ENCODE results near the gene SCD5.

The SCD5 gene

DNA sequence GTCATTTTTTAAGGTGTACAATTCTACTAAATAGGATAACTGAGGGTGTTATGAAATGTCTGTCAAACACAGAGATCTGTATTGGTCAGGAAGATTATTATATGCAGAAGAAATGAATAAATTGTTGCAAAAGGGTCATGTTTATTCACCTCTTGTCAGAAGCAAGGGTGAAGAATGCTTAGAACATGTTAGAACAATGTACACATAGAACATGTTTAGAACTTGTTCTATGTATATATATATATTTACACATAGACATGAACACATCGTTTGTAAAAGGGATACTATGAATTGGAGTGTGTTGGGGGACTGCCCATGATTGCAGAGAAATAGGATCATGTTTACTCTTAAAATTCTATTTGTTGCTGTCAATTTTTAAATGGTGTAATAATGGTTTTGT lies 208.8 kb downstream of the SCD5 start:
- DNase-seq (ENCODE audit: low read depth in 2 of 2): no peak

DNA sequence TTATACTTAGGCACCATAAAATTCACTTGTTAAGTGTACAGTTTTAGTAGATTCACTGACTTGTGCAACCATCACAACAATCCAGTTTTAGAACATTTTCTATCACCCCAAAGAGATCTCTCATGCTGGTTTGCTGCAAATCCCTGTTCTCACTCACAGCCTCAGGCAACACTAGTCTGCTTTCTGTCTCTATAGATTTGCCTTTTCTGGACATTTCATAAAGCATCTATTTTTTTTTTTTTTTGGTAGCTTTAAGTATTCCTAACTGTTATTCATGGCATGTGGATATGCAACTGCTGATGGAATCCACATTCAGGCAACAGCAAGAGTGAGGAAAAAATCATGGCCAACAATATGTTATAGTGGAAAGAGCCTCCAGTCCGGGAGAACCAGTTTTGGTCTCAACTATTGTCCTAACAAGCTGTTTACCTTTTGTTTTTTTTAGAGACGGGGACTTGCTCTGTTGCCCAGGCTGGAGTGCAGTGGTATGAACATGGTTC lies 209.8 kb downstream of the SCD5 start:
- DNase-seq (ENCODE audit: low read depth in 2 of 2): no peak

DNA sequence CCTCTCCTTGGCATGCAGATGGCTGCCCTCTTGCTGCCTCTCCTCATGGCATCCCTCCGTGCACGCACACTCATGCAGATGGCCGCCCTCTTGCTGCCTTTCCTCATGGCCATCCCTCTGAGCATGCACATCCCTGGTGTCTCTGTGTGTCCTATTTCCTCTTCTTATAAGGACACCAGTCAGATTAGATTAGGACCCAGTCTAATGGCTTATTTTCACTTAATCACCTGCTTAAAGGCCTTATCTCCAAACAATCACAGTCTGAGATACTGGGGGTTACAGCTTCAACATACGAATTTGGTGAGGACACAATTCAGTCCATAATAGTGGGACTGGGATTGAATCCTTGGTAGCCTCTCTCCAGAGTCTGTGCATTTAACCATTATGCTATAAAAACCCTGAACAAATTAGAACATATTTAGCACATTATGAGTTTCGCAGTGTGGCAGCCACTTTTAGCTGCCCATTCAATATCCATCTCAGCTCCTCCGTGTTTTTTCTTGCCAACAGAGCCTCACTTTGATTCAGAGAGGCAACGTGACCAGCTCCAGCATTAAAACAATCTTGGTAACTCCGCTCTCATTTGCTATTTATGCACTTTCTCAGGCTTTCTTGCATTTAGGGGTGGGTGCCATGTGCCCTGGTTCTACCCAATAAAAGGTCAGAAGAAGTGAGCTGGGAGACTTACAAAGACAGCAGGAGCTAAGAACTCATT lies 210.6 kb downstream of the SCD5 start:
- DNase-seq (ENCODE audit: low read depth in 2 of 2): no peak

DNA sequence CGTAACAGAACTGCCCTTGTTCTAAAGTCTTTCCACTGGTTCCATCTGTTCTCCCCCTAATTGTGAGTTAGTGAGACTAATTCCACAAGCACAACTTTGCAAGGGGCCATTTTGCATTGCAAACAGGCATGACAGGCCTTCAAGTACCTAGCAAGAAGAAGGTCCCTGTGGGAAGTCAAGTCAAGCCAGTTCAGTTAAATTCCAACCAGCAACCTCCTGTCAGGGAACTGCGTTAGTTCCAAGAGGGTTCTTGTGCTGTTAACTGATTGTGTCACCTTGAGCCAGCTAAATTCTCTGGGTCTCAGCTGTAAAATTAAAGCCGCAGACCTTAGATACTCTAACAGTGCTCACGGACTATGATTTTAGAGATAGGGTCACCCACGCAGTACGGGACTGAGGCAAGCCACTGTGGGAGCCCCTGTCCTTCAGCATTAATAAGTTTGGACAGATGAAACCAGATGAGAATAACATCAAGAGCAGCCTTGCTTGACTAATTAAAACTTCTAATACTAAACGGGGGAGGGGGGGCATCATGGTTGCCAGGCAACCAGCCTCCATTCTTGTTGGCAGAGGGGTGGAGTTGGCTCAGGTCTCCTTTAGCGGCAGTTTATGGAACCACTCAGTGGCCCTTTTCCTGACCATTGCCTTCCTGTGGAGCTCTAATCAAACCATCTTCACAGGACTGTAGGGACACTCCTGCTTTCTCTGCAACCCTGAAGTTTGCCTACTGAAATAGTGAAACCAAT lies 212.7 kb downstream of the SCD5 start:
- DNase-seq (ENCODE audit: low read depth in 2 of 2): no peak

DNA sequence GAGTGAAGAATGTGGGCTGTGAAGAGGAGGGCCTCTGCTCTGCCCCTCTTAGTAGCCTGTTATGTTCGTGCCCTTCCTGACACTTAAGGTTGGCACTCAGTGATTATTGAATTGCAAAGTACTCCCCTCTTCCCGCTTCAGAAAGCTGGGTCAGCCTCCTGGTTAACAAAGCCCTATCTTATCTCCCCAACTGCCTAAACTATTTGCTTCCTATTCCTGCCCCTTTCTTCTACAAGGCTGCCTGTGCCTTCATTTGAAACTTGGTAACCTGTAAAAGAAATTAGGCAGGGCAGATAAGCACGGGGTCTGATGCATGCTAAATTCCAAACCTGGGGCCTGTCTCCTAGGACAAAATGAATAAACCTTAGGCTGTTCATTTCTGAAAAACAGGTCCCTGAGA lies 213.7 kb downstream of the SCD5 start:
- no peak for DNase-seq (ENCODE audit: low read depth in 2 of 2)

DNA sequence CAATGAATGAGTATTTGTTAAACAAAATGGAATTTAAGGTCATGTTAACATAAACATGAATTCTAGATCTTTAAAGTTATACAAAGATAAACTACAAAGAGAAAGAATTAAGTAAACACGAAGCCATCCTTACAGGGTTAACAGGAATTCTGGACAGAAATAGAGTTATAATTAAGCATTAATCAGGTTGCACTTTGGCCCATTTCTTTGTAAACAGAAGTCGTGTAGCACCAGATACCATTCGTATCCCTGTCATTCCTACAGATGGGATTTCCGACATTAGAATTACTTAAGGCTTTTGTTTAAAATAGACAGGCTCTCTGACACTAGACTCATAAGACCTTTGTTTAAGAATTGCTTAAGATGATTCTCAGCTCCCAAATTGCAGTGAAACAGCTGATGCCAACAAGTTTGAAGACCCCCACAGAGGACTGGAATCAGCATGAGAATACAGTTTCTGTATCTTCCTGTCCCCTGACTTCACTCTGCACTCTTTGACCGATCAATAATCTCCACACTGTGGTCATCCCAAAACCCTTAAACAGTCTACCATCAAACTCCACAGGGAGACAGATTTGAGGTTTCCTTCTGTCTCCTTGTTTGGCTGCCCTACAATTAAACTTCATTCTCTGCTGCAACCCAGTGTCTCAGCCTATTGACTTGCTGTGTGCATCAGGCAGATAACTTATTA lies 214.6 kb downstream of the SCD5 start:
- no peak for DNase-seq (ENCODE audit: low read depth in 2 of 2)

DNA sequence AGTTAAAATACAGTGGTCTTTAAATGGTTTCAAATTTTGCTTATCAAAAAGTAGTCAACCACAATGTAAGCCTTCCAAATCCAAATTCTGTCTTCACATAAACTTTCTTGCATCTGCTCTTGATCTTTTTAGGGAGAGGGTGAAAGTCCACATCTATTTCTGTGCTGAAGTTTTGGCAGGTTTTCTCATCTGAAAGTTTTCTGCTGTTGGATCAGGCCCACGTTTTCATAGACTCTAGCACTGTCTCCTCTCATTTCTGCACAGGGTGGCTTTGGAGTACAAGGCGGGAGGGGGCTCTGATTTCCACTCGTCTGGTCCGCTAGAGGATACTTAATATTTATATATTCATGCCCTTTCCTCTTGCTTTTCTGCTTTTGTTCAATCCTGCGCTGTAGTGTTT lies 218.7 kb downstream of the SCD5 start:
- DNase-seq (ENCODE audit: low read depth in 2 of 2): no peak

All from activated CD4-positive, alpha-beta T cell treated with anti-CD3 and anti-CD28 coated beads for 24 hours (primary cell).